Melanocyte of skin (primary cell): ENCODE results near the gene CPED1. TPM values are rescaled to one million over a fixed set of nuclear protein-coding genes. Genes with fewer than 3 reads are reported as not detected.

ENCODE experiments used
- small RNA-seq, 2 donors: library from RNA; depleted of rRNA; stranded (forward); fragments of <200 nt; gene quantifications; one replicate each; pipeline ENCODE3, GENCODE V24; 2012
- total RNA-seq, 2 donors: library from RNA; depleted of rRNA; stranded (reverse); fragments of >200 nt; gene quantifications; 2 replicates each; pipeline ENCODE4 v1.2.3, GENCODE V29; 2012

Gene CPED1
- total RNA-seq, result 1 to 10 TPM in 1 of 2 donors, under 1 TPM in 1; 0.67 to 2.4 TPM

DNA sequence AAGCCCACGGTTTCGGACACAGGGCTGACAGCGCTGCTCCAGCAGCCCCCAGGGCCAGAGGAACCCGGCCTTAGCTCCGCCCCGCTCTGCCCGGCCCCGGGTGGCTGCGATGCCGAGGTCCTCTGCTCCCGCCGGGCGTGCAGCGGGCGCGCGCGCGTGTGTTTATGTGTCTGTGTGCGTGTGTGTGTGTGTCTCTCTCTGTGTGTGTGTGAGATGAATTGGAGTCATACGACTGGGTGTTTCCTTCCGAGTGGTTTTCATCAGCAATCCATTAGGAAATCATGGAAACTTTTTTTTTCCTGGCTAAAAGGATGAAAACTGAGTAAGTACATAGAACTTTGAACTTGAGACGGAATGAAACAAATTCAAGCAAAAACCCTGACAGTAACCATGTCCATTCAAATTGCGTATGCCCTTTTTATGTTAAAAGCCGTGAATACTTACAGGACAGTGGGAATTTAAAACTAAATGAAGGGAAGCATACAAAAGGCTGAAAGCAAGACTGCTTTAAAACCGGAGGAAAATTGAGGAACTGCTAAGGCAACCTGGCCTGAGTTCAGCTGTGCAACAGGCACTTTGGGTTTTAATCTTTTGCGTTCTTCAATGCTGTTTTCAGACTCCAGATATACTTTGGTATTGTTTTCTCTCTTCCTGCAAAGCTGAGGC, at the start of gene CPED1:
Gene CPED1 (plus strand): TSS at position 121 of the 666 bp plus-strand sequence. CDS start 911 bp downstream, outside the sequence.

DNA sequence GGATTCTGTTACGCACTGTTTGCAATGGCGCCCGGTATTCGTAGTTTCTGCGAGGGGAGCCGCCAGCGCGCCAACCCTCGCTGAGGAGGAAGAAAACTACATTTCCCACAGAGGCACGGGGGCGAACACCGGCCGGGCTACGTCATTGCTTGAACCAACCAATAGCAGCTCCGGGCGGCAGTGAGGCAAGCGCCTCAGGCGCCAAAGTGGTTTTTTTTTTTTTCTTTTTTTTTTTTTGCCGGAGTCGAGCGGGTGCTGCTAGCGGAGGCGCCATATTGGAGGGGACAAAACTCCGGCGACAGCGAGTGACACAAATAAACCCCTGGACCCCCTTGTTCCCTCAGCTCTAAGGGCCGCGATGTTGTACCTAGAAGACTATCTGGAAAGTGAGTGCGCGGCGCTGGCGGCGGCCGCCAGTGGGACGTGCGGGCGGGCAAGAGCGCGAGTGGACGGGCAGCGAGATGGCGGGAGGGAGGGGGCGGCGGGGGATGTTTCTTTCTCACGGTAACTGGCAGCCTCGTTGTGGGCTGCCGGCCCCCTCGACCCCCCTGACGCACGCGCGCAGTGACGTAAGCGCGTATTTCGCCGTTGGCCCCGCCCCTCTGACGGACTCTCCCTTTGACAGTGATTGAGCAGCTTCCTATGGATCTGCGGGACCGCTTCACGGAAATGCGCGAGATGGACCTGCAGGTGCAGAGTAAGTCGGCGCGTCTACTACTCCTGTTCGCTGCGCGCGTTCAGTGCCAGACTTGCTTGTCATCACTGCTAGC, 37.8 kb upstream of the CPED1 start, which contains the start of gene ING3:
Gene ING3 (plus strand): TSS at position 239 of the 770 bp plus-strand sequence. CDS start 120 bp downstream, at position 359.

DNA sequence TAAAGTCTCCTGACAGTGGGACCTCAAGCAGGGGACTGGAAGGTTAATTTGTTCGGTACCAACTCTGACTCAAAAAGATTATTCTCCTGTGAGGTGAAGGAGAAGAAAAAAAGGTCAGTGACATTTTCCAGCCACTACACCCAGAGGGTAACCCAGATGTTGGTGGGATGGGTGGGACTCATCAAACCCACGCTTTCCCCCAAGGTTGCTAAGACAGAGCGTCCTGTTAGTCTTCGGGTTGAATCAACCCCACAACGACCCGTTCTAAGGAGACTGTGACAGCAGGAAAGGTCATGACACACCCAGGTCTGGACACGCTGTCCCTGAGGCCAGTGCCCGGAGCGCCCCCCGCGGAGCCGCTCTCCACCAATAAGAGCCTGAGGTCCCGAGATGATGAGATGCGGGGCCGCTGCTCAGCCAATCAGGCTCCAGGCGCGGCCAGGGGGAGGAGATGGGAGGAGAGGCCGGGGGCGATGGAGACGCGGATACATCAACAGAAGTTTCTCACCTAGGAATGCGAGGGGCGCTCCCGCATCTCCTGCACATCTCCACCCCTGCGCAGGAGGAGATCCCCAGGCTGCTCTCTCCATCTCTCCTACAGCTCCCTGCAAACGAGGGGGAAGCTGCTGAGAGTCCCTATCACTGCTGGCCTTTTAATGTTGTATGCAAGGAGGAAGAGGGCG, 340.1 kb downstream of the CPED1 start, which contains the start of gene WNT16:
Gene WNT16 (plus strand): TSS at position 493 of the 683 bp plus-strand sequence. CDS start 293 bp downstream, outside the sequence.

Small RNA genes lying within 50 kb of the gene (small RNA-seq; reads per million reads assigned to genes)
- 0 reads per million in 2 donors for gene HMGN1P18
- gene RNA5SP240, result 0 reads per million in 2 donors
- gene RNA5SP241, result 0 to 0.21 reads per million in 2 donors
- gene RNU6-517P, result 0.43 to 0.70 reads per million in 2 donors

Other genes with a start within 250 kb of the CPED1 start
- under 1 TPM; 0.33 to 0.69 TPM for gene TSPAN12, start 130.6 kb upstream of the CPED1 start, total RNA-seq
- 10 to 100 TPM; 10.7 to 13.7 TPM for gene ING3, start 37.9 kb upstream of the CPED1 start, total RNA-seq